ENCODE measurements around the gene UROC1.

UROC1 gene

GRCh38 chr3:126474498-126475412 lies 42.8 kb downstream of the UROC1 start:
- ChIA-PET POLR2A (interaction anchor here (1.6 kb wide), 1 partner anchor 13 kb away, joined by 4 read pairs; no protein-coding TSS in a partner anchor), CTCF (no interaction called here)
- 0 out of 2 replicates have a peak, but pooled peaks have one; percentile 17 for TF ChIP-seq L3MBTL2 (conservative IDR thresholded peaks at IDR 0.05)
- no peak for TF ChIP-seq PKNOX1 (IDR thresholded peaks at IDR 0.05)
- TF ChIP-seq CTBP1 (IDR thresholded peaks at IDR 0.05; ENCODE audit: borderline replicate concordance), result no peak
- no peak for TF ChIP-seq BHLHE40 (IDR thresholded peaks at IDR 0.05; ENCODE audit: borderline replicate concordance)
- TF ChIP-seq ELF4 (IDR thresholded peaks at IDR 0.05), result no peak
- TF ChIP-seq HDGF (IDR thresholded peaks at IDR 0.05; ENCODE audit: borderline replicate concordance), result no peak
- TF ChIP-seq FOXK2 (IDR thresholded peaks at IDR 0.05), result no peak
- DNase-seq (ENCODE audit: extremely low spot score), result peak; percentile 27

GRCh38 chr3:126473292-126474168 lies 44.0 kb downstream of the UROC1 start:
- CTCF ChIA-PET, result no interaction called here
- TF ChIP-seq PKNOX1 (IDR thresholded peaks at IDR 0.05) (no peak), FOXK2 (IDR thresholded peaks at IDR 0.05) (no peak), TARDBP (IDR thresholded peaks at IDR 0.05) (no peak), FOXM1 (IDR thresholded peaks at IDR 0.05; ENCODE audit: borderline replicate concordance) (no peak), CTBP1 (IDR thresholded peaks at IDR 0.05; ENCODE audit: borderline replicate concordance) (no peak), SUZ12 (IDR thresholded peaks at IDR 0.05) (no peak), ARNT (IDR thresholded peaks at IDR 0.05) (no peak), LEF1 (IDR thresholded peaks at IDR 0.05; ENCODE audit: borderline replicate concordance) (no peak), SP1 (IDR thresholded peaks at IDR 0.05) (no peak), HDGF (IDR thresholded peaks at IDR 0.05; ENCODE audit: borderline replicate concordance) (no peak), ELF4 (IDR thresholded peaks at IDR 0.05) (no peak), BHLHE40 (IDR thresholded peaks at IDR 0.05; ENCODE audit: borderline replicate concordance) (no peak), NFRKB (IDR thresholded peaks at IDR 0.05) (no peak), L3MBTL2 (conservative IDR thresholded peaks at IDR 0.05) (no peak), FOXA1 (IDR thresholded peaks at IDR 0.05) (no peak), ZNF384 (IDR thresholded peaks at IDR 0.05) (no peak; the same call in 1 of the 2 replicates)
- DNase-seq (ENCODE audit: extremely low spot score), result no peak
- POLR2A ChIA-PET, result interaction anchor here (0.6 kb wide), 1 partner anchor 68 kb away, joined by 3 read pairs; no protein-coding TSS in a partner anchor

- ChIA-PET POLR2A (interaction anchor here (1.6 kb wide), 1 partner anchor 10 kb away, joined by 5 read pairs; no protein-coding TSS in a partner anchor), CTCF (no interaction called here)
- TF ChIP-seq NFRKB (IDR thresholded peaks at IDR 0.05), result no peak
- TF ChIP-seq L3MBTL2 (conservative IDR thresholded peaks at IDR 0.05), result peak; percentile 54; the same call in 1 of the 2 replicates
- peak; percentile 41 for DNase-seq (ENCODE audit: extremely low spot score)
These were observed 45.1 kb downstream of the UROC1 start for GRCh38 chr3:126472277-126473006.

- TF ChIP-seq FOXM1 (IDR thresholded peaks at IDR 0.05; ENCODE audit: borderline replicate concordance) (no peak), NFRKB (IDR thresholded peaks at IDR 0.05) (no peak), ZNF384 (IDR thresholded peaks at IDR 0.05) (no peak), ARNT (IDR thresholded peaks at IDR 0.05) (no peak), SUZ12 (IDR thresholded peaks at IDR 0.05) (no peak), FOXK2 (IDR thresholded peaks at IDR 0.05) (no peak), CTBP1 (IDR thresholded peaks at IDR 0.05; ENCODE audit: borderline replicate concordance) (no peak), L3MBTL2 (conservative IDR thresholded peaks at IDR 0.05) (no peak), HDGF (IDR thresholded peaks at IDR 0.05; ENCODE audit: borderline replicate concordance) (no peak), TARDBP (IDR thresholded peaks at IDR 0.05) (no peak), FOXA1 (IDR thresholded peaks at IDR 0.05) (no peak), LEF1 (IDR thresholded peaks at IDR 0.05; ENCODE audit: borderline replicate concordance) (no peak), ELF4 (IDR thresholded peaks at IDR 0.05) (no peak), BHLHE40 (IDR thresholded peaks at IDR 0.05; ENCODE audit: borderline replicate concordance) (no peak), PKNOX1 (IDR thresholded peaks at IDR 0.05) (no peak), SP1 (IDR thresholded peaks at IDR 0.05) (no peak)
- CTCF ChIA-PET, result no interaction called here
- POLR2A ChIA-PET, result no interaction called here
- no peak for DNase-seq (ENCODE audit: extremely low spot score)
These were observed 48.1 kb downstream of the UROC1 start for GRCh38 chr3:126469479-126469878.
